Stimulated activated CD8-positive, alpha-beta memory T cell treated with anti-CD3 and anti-CD28 coated beads, Interleukin-2, amount 100 ng/mL, for 48 hours (primary cell): ENCODE measurements around the gene MACROD2.

Experiments used
- DNase-seq, 2 donors: peaks; one replicate each; pipeline ENCODE4 v3.0.0-alpha.2; 2020; ENCODE audit warnings: low read depth in 2 of 2

Gene MACROD2

GRCh38 chr20:15895560-15896084, 1900.3 kb downstream of the MACROD2 start:
- no peak for DNase-seq

DNA sequence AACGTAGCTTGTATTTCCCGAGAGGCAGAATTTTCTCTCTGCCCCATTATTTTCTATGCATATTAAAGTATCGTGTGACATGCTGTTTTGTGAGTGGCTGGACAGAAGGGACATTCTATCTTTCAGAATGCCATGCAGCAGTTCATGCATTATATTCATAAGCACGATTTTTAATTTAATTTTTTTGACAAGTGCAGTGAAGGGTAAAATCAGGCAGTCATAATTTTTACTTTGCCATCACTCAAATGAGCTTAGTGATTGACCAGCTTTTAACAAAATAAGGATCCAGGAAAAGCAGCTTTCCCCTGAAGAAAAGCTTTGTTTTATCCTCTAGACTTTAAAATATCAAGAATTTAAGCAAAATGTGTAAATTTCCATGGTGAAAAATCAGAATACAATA, 1904.7 kb downstream of the MACROD2 start:
- no peak for DNase-seq

DNA sequence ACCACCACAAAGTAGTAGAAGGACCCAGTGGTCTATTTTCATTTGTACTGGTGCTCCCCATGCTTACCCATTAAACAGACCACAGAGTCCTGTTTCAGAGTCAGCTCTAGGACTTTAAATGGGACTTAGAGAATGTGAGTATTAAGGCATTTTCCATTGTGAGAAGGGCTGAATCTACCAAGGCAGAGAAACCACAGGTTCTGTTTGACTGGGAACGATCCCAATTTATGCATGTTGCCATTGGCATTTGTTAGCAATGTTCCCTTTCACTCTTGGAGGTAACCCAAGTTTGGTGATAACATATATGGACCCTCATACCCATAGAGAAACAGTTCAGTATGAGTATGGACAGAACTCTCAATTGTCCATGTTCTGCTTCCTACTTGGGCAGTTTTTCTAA, 1905.1 kb downstream of the MACROD2 start:
- DNase-seq: no peak

GRCh38 chr20:15902493-15902892, 1907.2 kb downstream of the MACROD2 start:
- DNase-seq: no peak

GRCh38 chr20:15905661-15906060, 1910.3 kb downstream of the MACROD2 start:
- no peak for DNase-seq

DNA sequence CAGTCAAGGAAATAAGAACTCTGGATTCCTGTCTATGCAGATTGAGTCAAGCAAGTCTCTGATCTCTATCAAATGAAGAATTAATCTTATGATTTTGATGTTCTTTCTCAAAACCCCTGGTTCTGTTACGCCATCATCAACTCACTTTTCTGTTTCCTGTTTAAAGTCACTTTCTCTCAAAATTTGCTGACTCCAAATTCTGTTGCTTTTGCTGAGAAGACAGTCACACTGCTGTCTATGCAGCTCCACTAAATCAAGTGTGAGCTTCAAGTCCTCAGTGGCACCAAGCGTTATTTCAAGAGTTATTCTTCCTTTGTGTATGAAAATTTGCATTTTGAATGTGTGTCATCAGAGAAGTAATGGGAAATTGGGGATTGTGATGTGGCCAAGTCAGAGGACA, 1914.7 kb downstream of the MACROD2 start:
- DNase-seq: no peak

GRCh38 chr20:15911581-15911980, 1916.3 kb downstream of the MACROD2 start:
- no peak for DNase-seq

GRCh38 chr20:15913391-15914025, 1918.2 kb downstream of the MACROD2 start:
- no peak for DNase-seq

- DNase-seq: no peak
Observed at GRCh38 chr20:15916623-15917022, 1921.3 kb downstream of the MACROD2 start.

DNA sequence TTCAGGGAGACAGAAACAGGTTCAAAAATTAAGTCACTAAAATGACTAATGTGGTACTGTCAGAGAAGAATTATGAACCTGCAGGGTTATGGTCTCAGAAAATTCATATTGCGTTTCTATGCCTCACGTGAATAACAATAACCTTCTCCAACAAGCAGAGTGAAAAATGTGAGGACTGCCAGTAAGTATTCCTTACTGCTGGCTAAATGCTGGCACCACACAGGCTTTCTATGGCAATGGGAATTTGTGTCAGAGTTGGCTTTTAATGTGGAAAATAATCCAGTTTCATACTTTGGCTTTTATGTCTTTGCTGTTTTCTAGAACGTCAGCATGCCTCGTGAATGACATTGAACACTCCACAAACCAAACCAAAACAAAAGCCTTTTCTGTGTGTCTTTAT, 1922.0 kb downstream of the MACROD2 start:
- no peak for DNase-seq

DNA sequence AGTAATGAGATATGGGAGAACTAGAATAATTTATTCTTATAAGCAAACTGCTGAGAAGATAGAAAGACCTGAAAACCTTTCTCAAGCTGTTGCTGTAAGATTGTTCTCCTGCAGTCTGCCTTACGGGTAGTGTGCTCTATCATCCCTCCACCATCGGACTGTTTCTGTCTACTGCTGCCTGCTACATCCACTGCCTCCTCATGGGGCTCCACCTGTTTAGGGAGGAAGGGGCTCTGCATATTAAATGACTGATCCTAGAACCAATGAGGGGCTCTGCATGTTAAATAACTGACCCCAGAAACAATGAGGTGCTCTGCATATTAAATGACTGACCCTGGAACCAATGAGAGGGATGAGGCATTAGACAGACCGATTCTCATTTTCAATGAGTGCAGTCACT, 1923.3 kb downstream of the MACROD2 start:
- DNase-seq: no peak

DNA sequence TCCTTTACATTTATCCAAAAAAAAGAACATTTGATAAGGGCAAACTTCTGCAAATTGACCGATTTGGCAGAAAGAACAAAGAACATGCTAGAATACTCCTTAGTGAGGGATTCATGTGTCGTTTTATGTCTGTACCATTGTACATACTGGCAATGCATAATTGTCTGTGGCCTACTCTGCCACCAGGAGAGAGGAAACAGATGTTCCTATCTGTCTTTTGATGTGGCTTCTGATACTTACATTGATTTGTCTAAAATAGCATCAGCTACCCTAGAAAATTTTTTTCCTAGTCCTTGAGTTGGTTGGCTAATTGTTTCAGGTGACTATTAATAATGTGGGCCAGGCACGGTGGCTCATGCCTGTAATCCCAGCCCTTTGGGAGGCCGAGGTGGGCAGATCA, 1923.8 kb downstream of the MACROD2 start:
- no peak for DNase-seq

DNA sequence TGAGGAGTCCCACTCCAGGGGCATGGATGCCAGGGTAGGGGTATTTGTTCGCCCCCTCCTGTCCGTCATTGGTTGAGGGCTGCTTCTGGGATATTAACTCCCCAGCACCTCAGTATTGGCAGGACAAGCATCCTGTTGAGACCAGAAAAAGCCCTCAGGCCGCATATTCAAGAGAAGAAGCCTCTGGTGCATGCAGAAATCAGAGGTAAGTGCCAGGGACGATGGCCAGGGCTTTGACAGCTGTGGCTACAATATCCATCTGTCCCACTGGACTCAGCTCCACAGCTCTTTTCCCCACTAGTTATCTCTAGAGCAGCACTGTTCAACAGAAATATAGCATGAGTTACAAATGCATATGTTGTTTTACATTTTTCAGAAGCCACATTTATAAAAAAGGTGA, 1926.6 kb downstream of the MACROD2 start:
- DNase-seq: no peak

DNA sequence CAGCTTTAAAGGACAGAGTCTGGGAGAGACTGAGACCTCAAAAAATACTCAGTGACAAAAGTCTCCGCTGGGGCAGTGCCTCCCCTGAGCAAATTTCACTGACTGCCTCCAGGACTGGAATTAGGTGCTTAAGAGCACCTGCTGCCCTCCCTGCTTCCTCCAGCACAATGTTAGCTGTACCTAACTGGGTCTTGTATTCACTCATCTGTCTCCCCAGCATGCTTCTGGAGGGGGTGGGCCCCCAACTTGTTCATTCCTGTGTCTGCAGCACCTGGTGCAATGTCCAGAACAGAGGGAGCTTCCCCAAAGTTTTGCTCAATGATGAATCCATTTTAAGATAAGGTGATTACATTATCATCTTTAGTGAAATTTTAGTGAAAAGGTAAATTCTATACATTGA, 1927.2 kb downstream of the MACROD2 start:
- DNase-seq: no peak

GRCh38 chr20:15923030-15923776, 1927.9 kb downstream of the MACROD2 start:
- DNase-seq: no peak

DNA sequence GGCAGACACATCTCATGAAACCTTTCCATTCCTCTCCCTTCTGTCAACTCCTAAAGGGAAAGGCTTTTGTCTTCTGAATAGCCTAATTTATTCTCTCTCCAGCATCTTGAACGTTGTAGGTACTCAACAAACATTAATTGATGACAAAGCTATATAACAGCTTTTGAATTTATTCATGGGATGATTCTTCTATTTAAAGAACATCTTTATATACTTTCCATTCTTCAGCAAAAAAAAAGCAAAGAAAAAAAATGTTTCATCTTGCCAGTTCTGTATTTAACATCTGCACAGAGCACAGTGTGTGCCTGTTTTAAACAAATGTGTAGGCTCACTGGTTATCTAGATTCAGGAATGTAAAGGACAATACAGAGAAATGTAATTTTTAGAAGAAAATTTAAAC, 1929.2 kb downstream of the MACROD2 start:
- no peak for DNase-seq

DNA sequence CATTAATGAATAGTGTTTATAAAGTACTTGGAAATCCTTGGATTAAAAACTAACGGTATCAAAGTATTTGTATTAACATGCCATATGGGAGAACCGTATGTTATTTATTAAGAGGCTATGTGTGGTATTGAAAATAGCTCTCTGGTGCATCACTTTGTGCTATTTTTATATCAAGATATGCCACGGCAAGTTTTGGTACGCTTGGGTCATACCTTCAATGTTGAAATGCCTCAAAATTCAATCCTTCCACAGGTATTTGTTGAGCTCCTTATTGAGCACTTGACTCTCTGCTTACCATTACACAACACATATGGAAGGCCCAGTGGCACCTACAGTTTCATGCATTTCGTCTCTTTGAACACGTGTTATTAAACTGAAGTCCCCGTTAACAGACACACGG, 1930.1 kb downstream of the MACROD2 start:
- DNase-seq: no peak

DNA sequence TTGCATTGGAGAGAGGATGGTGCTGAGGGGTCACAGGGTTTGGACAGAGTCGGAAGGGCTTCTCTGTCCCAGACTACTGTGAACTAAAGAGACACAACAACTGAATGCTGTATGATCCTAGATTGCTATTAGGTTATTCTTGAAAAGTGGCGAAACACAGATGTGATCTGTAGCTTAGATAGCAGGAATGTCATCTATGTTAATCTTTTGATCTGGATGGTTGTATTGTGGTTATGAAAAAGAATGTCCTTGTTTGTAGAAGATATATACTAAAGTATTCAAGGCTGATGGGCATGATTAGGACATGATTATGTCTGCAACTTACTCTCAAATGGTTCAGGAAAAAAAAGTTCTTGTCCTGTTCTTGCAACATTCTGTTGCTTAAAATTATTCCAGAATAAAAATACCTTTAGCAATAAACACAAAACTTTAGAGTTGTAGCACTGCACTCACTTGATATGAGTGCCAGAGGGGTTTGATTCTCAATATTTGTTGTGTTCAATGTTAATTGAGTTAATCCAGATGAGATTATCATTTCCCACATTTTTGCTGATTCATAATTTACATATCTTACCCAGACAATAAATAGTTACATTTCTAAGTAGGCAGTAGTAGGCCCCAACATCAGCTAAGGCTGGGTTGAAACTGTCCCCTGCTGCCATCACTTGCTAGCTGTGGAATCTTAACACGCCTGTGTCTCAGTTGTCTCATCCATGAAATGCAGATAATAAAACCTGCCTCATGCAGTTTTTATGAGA, 1932.8 kb downstream of the MACROD2 start:
- DNase-seq: no peak

GRCh38 chr20:15928946-15929345, 1933.6 kb downstream of the MACROD2 start:
- DNase-seq: no peak

DNA sequence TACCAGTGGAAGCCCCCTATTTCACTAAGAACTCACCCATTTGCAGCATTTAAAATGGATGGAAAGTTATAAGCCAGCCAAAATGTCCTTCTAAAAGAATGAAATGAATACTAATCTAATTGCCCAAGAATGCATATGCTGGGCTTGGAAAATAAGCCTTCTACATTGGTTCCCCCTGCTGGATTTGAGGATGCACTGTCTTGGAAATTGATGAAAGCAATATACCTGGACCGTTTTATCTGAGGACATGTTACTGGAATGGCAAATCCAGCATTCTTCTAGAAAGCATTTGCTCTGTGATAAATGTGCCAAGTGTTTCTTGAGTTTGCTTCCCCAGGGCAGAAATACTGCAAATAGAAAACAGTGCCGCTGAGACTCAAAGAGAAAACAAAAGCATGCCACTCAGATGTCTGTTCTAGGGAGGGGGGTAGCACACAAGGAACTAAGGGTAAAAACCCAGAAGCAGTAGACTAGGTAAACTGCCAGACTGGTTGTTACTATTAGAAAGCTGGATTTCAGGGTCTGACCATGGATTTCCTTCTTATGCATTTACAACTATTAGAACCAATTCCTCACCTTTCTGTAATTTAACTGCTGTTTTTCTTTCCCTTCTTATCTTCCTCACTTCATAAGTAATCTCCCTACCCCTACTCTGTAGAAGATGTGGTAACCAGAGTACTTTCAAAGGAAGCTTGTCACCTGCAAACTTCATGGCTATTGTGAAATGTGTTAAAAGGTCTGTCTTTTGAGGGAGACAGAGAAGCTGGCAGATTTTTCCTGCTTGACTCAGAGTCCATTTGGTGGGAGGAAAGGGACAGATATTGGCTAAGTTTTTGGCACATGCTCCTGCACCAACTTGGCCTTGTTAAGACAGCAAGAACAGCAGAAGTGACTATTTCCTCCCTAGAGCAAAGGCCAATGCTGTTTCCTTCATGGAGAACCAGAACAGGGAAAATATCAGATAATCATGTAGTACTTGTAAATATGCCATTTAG, 1935.3 kb downstream of the MACROD2 start:
- no peak for DNase-seq

DNA sequence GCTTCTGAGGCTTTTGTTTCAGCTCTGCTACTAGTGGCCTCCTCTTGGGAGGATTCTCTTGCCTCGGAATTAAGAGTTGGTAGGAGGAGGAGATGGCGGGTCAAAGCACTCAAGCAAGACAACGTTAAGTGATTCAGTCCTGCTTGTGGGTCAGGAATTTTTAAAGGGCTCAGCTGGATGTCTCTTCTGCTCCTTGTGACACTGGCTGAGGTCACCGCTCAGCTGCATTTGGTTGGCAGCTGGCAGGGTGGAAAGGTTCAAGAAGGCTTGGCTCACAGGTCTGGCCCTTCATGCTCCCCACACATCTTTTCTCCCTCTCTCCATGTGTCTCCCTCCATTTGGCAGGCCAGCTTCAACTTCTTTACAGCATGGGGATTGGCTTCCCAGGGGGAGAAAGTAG, 1936.6 kb downstream of the MACROD2 start:
- no peak for DNase-seq
